Astrocyte (in vitro differentiated cells and primary cell): ENCODE data around the gene GGNBP2. TPM values are rescaled to one million over a fixed set of nuclear protein-coding genes. Genes with fewer than 3 reads are reported as not detected.

Source experiments
- DNase-seq: peaks from one replicate; pipeline ENCODE4 v3.0.0-alpha.2; 2010; ENCODE audit warnings: low read depth
- FAIRE-seq: peaks from 2 replicates; lab custom pipeline; 2011; peaks lifted over from hg19 to GRCh38; lab: Jason Lieb, UNC
- H2AFZ ChIP-seq: 2 replicates; pipeline ENCODE4 v1.6.0; 2012; ENCODE audit warnings: low read depth, low read length, inconsistent platforms
- H3K27ac ChIP-seq: 2 replicates; pipeline ENCODE4 v1.5.1; 2011; ENCODE audit warnings: low read depth, low read length, inconsistent platforms
- H3K27me3 ChIP-seq: 2 replicates; pipeline ENCODE4 v1.6.0; 2011; ENCODE audit warnings: low read length, inconsistent platforms; ENCODE audit not compliant: insufficient read depth
- H3K36me3 ChIP-seq: 2 replicates; pipeline ENCODE4 v1.5.1; 2011; ENCODE audit warnings: low read length, inconsistent platforms; ENCODE audit not compliant: insufficient read depth
- H3K4me1 ChIP-seq: 2 replicates; pipeline ENCODE4 v1.5.1; 2011; ENCODE audit warnings: low read length, inconsistent platforms; ENCODE audit not compliant: insufficient read depth
- H3K4me2 ChIP-seq: 2 replicates; pipeline ENCODE4 v1.6.0; 2012; ENCODE audit warnings: low read length, inconsistent platforms
- H3K4me3 ChIP-seq: 2 replicates; pipeline ENCODE4 v1.5.1; 2011; ENCODE audit warnings: low read depth, mild to moderate bottlenecking, low read length, inconsistent platforms; ENCODE audit not compliant: insufficient read depth
- H3K79me2 ChIP-seq: 2 replicates; pipeline ENCODE4 v1.6.0; 2012; ENCODE audit warnings: mild to moderate bottlenecking, low read length, inconsistent platforms; ENCODE audit not compliant: insufficient read depth
- H3K9ac ChIP-seq: 2 replicates; pipeline ENCODE4 v1.6.0; 2012; ENCODE audit warnings: mild to moderate bottlenecking, low read length, inconsistent platforms
- H3K9me3 ChIP-seq: 2 replicates; pipeline ENCODE4 v1.5.1; 2012; ENCODE audit warnings: low read depth, mild to moderate bottlenecking, low read length, inconsistent platforms; ENCODE audit not compliant: insufficient read depth
- H4K20me1 ChIP-seq: 2 replicates; pipeline ENCODE4 v1.6.0; 2012; ENCODE audit warnings: low read length, inconsistent platforms; ENCODE audit not compliant: insufficient read depth
- H3K27ac Mint-ChIP-seq: one replicate; pipeline ENCODE4 v1.8.0; 2021; ENCODE audit warnings: mild to moderate bottlenecking, mixed read lengths; ENCODE audit not compliant: unreplicated experiment
- H3K27me3 Mint-ChIP-seq: one replicate; pipeline ENCODE4 v1.8.0; 2021; ENCODE audit warnings: low read depth, mixed read lengths; ENCODE audit not compliant: unreplicated experiment
- H3K36me3 Mint-ChIP-seq: one replicate; pipeline ENCODE4 v1.8.0; 2021; ENCODE audit warnings: low read depth, mixed read lengths; ENCODE audit not compliant: unreplicated experiment
- H3K4me1 Mint-ChIP-seq: one replicate; pipeline ENCODE4 v1.8.0; 2021; ENCODE audit warnings: low read depth, mixed read lengths; ENCODE audit not compliant: unreplicated experiment
- H3K4me3 Mint-ChIP-seq: one replicate; pipeline ENCODE4 v1.8.0; 2021; ENCODE audit warnings: mild to moderate bottlenecking, moderate library complexity, mixed read lengths; ENCODE audit not compliant: unreplicated experiment
- H3K9me3 Mint-ChIP-seq: one replicate; pipeline ENCODE4 v1.8.0; 2021; ENCODE audit warnings: mild to moderate bottlenecking, mixed read lengths; ENCODE audit not compliant: unreplicated experiment
- EZH2 ChIP-seq: IDR thresholded peaks from 2 replicates; pipeline ENCODE4 v1.6.1; 2012; ENCODE audit warnings: mild to moderate bottlenecking, low read length, inconsistent platforms; ENCODE audit not compliant: insufficient read depth
- total RNA-seq: library from RNA; stranded (reverse); gene quantifications from 2 replicates; pipeline ENCODE4 v1.2.1, GENCODE V29; 2021
- TF ChIP-seq, protein P1 (sequence below): IDR thresholded peaks from 2 replicates; pipeline ENCODE4 v1.5.1; 2011; ENCODE audit warnings: low read depth, mild to moderate bottlenecking, inconsistent platforms, low read length, moderate library complexity; ENCODE audit not compliant: insufficient read depth

GGNBP2 gene
- total RNA-seq, 1 donor from 2014 or later: 80.8 TPM

GRCh38 chr17:36535669-36536081 is 9.0 kb upstream of the GGNBP2 start:
- FAIRE-seq (no peak), DNase-seq (no peak)
- Histone ChIP-seq H3K27ac (peak overlapping the region; percentile 93), H3K4me1 (peaks cover 11% of the 10 kb centered on the region), H3K36me3 (peaks cover 17% of the 10 kb centered on the region), H3K79me2 (peaks cover 45% of the 10 kb centered on the region), H3K9ac (peak overlapping the region; percentile 93), H3K9me3 (no peaks in the 10 kb centered on the region), H3K27me3 (no peaks in the 10 kb centered on the region), H3K4me3 (peak overlapping the region; percentile 75), H2AFZ (peak overlapping the region; percentile 81), H4K20me1 (no peaks in the 10 kb centered on the region), H3K4me2 (peak overlapping the region; percentile 97)
- Mint-ChIP-seq H3K36me3 (peaks cover 11% of the 10 kb centered on the region), H3K4me1 (peaks cover 4% of the 10 kb centered on the region), H3K27me3 (no peaks in the 10 kb centered on the region), H3K4me3 (peak overlapping the region; percentile 96), H3K9me3 (no peaks in the 10 kb centered on the region), H3K27ac (peak overlapping the region; percentile 97)
- TF ChIP-seq, protein P1, sequence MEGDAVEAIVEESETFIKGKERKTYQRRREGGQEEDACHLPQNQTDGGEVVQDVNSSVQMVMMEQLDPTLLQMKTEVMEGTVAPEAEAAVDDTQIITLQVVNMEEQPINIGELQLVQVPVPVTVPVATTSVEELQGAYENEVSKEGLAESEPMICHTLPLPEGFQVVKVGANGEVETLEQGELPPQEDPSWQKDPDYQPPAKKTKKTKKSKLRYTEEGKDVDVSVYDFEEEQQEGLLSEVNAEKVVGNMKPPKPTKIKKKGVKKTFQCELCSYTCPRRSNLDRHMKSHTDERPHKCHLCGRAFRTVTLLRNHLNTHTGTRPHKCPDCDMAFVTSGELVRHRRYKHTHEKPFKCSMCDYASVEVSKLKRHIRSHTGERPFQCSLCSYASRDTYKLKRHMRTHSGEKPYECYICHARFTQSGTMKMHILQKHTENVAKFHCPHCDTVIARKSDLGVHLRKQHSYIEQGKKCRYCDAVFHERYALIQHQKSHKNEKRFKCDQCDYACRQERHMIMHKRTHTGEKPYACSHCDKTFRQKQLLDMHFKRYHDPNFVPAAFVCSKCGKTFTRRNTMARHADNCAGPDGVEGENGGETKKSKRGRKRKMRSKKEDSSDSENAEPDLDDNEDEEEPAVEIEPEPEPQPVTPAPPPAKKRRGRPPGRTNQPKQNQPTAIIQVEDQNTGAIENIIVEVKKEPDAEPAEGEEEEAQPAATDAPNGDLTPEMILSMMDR: no peak
- no peak for TF ChIP-seq EZH2

- no peaks in the 10 kb centered on the region for H3K9me3 Mint-ChIP-seq
- Histone ChIP-seq H3K36me3 (peaks cover 13% of the 10 kb centered on the region), H2AFZ (no peak overlapping the region), H3K27ac (no peak overlapping the region), H4K20me1 (peaks cover 1% of the 10 kb centered on the region), H3K4me1 (no peaks in the 10 kb centered on the region), H3K9ac (no peak overlapping the region), H3K4me2 (no peak overlapping the region), H3K4me3 (no peak overlapping the region), H3K79me2 (peaks cover 53% of the 10 kb centered on the region), H3K9me3 (no peaks in the 10 kb centered on the region), H3K27me3 (no peaks in the 10 kb centered on the region)
- H3K36me3 Mint-ChIP-seq: peaks cover 5% of the 10 kb centered on the region
- no peak for TF ChIP-seq EZH2
- TF ChIP-seq, protein P1: no peak
- H3K27me3 Mint-ChIP-seq: no peaks in the 10 kb centered on the region
- no peak overlapping the region for H3K27ac Mint-ChIP-seq
- DNase-seq (no peak), FAIRE-seq (no peak)
- no peaks in the 10 kb centered on the region for H3K4me1 Mint-ChIP-seq
- no peak overlapping the region for H3K4me3 Mint-ChIP-seq
Observed at GRCh38 chr17:36540696-36541095, 4.0 kb upstream of the GGNBP2 start.

GRCh38 chr17:36542755-36543154 is 2.0 kb upstream of the GGNBP2 start:
- Histone ChIP-seq H3K9me3 (no peaks in the 10 kb centered on the region), H3K9ac (no peak overlapping the region), H3K4me2 (no peak overlapping the region), H2AFZ (no peak overlapping the region), H3K27ac (no peak overlapping the region), H3K36me3 (peaks cover 7% of the 10 kb centered on the region), H3K27me3 (no peaks in the 10 kb centered on the region), H3K4me1 (peaks cover 6% of the 10 kb centered on the region), H3K79me2 (peaks cover 55% of the 10 kb centered on the region), H4K20me1 (peaks cover 22% of the 10 kb centered on the region), H3K4me3 (no peak overlapping the region)
- Mint-ChIP-seq H3K27me3 (no peaks in the 10 kb centered on the region), H3K36me3 (peaks cover 5% of the 10 kb centered on the region), H3K27ac (no peak overlapping the region), H3K4me1 (peaks cover 3% of the 10 kb centered on the region), H3K4me3 (peak overlapping the region; percentile 93), H3K9me3 (no peaks in the 10 kb centered on the region)
- FAIRE-seq (no peak), DNase-seq (no peak)
- TF ChIP-seq, protein P1: no peak
- no peak for TF ChIP-seq EZH2
